A673 (cell line): ENCODE data around the gene ACAD9. TPM values are rescaled to one million over a fixed set of nuclear protein-coding genes. Genes with fewer than 3 reads are reported as not detected.

ENCODE experiments used
- BruUV-seq: library from RNA; stranded (reverse); fragments of 400-500 nt; replicated peaks from 2 replicates; lab custom pipeline; 2021; lab: Mats Ljungman, UMichigan
- CTCF ChIA-PET: fragments of 300-600 bp; sonication (Branson Sonifier 250); formaldehyde crosslinking; loops from one replicate; lab custom pipeline; 2022; ENCODE audit warnings: antibody characterized with exemption; lab: Charles Lee
- POLR2A ChIA-PET: fragments of 300-600 bp; sonication (Branson Sonifier 250); formaldehyde crosslinking; loops from one replicate; lab custom pipeline; 2022; ENCODE audit warnings: antibody characterized with exemption; ENCODE audit not compliant: low non-redundant PET; lab: Charles Lee
- DNase-seq: peaks from one replicate; pipeline ENCODE4 v3.0.0-alpha.2; 2015; ENCODE audit warnings: low spot score
- H3K27ac ChIP-seq: fragments of 200-600 bp; sonication (generic); 2 replicates; pipeline ENCODE4 v1.5.1; 2016; ENCODE audit warnings: mixed run types, low read depth, mild to moderate bottlenecking, mixed read lengths, antibody characterized with exemption, low read length; ENCODE audit not compliant: poor library complexity, severe bottlenecking
- H3K27me3 ChIP-seq: fragments of 200-600 bp; sonication (generic); replicated peaks from 2 replicates; pipeline ENCODE4 v1.6.1; 2017; ENCODE audit warnings: mixed run types, low read depth, mild to moderate bottlenecking, mixed read lengths, antibody characterized with exemption, low read length; ENCODE audit not compliant: insufficient read depth, poor library complexity
- H3K36me3 ChIP-seq: fragments of 200-600 bp; sonication (generic); 2 replicates; pipeline ENCODE4 v1.6.1; 2016; ENCODE audit warnings: mixed run types, mild to moderate bottlenecking, mixed read lengths, antibody characterized with exemption, low read length; ENCODE audit not compliant: insufficient read depth, poor library complexity, severe bottlenecking
- H3K4me1 ChIP-seq: fragments of 200-600 bp; sonication (generic); 2 replicates; pipeline ENCODE4 v1.6.1; 2017; ENCODE audit warnings: mixed run types, mild to moderate bottlenecking, mixed read lengths, antibody characterized with exemption, low read length; ENCODE audit not compliant: insufficient read depth, poor library complexity, severe bottlenecking
- H3K4me3 ChIP-seq: fragments of 200-600 bp; sonication (generic); 2 replicates; pipeline ENCODE4 v1.5.1; 2016; ENCODE audit warnings: low read depth, mixed run types, mild to moderate bottlenecking, mixed read lengths, low read length; ENCODE audit not compliant: poor library complexity, severe bottlenecking
- H3K9me3 ChIP-seq: fragments of 200-600 bp; sonication (generic); 2 replicates; pipeline ENCODE4 v1.6.1; 2016; ENCODE audit warnings: mixed run types, low read depth, mild to moderate bottlenecking, mixed read lengths, antibody characterized with exemption, low read length; ENCODE audit not compliant: poor library complexity, severe bottlenecking
- CTCF ChIP-seq: fragments of 300-800, 200-600 bp; sonication (generic); conservative IDR thresholded peaks from 2 replicates; pipeline ENCODE4 v1.5.1; 2017; ENCODE audit warnings: low read depth, mild to moderate bottlenecking, antibody characterized with exemption, low read length, moderate library complexity, mixed read lengths
- EZH2 ChIP-seq: fragments of 200-600 bp; sonication (generic); IDR thresholded peaks from 2 replicates; pipeline ENCODE4 v1.6.1; 2017; ENCODE audit warnings: borderline replicate concordance, low read depth, mild to moderate bottlenecking, mixed read lengths, antibody characterized with exemption, low read length; ENCODE audit not compliant: poor library complexity, severe bottlenecking
- intact Hi-C: fragments of 100-400 bp; cut with micrococcal nuclease; formaldehyde crosslinking; loops from one replicate; pipeline ENCODE4 v1.10.0; 2022; ENCODE audit not compliant: unreplicated experiment
- total RNA-seq: library from RNA; stranded (reverse); gene quantifications from 2 replicates; pipeline ENCODE4 v1.2.3, GENCODE V29; 2021

ACAD9 gene
- total RNA-seq, 1 experiment from 2014 or later, result 54.5 TPM

GRCh38 chr3:128949158-128949557, 69.7 kb downstream of the ACAD9 start:
- POLR2A ChIA-PET, result no interaction called here
- BruUV-seq, result no TSS peak
- Histone ChIP-seq H3K4me1 (no peaks in the 10 kb centered on the region), H3K36me3 (no peaks in the 10 kb centered on the region), H3K27me3 (no peaks in the 10 kb centered on the region), H3K27ac (no peak overlapping the region), H3K9me3 (no peaks in the 10 kb centered on the region), H3K4me3 (no peak overlapping the region)
- DNase-seq, result no peak
- no peak for TF ChIP-seq EZH2
- CTCF ChIA-PET, result no interaction called here
- intact Hi-C loops, result loop anchor here (10.0 kb wide), 1 partner anchor 334 kb away; no protein-coding TSS in a partner anchor

- DNase-seq, result peak; percentile 67
- Histone ChIP-seq H3K4me3 (no peak overlapping the region), H3K27ac (no peak overlapping the region), H3K9me3 (no peaks in the 10 kb centered on the region), H3K4me1 (no peaks in the 10 kb centered on the region), H3K27me3 (no peaks in the 10 kb centered on the region), H3K36me3 (no peaks in the 10 kb centered on the region)
- TF ChIP-seq EZH2, result no peak
- peak; percentile 54 for TF ChIP-seq CTCF
- BruUV-seq, result no TSS peak
- ChIA-PET POLR2A (no interaction called here), CTCF (interaction anchor here (0.9 to 1.0 kb wide), 2 partner anchors 20 to 260 kb away, joined by 4 read pairs; no protein-coding TSS in a partner anchor)
- intact Hi-C loops, result no loop called here
Observed at GRCh38 chr3:128950223-128950938, 71.0 kb downstream of the ACAD9 start.

- Histone ChIP-seq H3K27me3 (no peaks in the 10 kb centered on the region), H3K4me3 (no peak overlapping the region), H3K27ac (no peak overlapping the region), H3K9me3 (peaks cover 6% of the 10 kb centered on the region), H3K36me3 (no peaks in the 10 kb centered on the region), H3K4me1 (no peaks in the 10 kb centered on the region)
- no peak for TF ChIP-seq EZH2
- TF ChIP-seq CTCF, result no peak
- CTCF ChIA-PET, result no interaction called here
- DNase-seq, result no peak
- intact Hi-C loops, result no loop called here
- BruUV-seq, result no TSS peak
- POLR2A ChIA-PET, result no interaction called here
Observed at GRCh38 chr3:128956440-128956839, 77.0 kb downstream of the ACAD9 start.

Other genes with a start within 250 kb of the ACAD9 start
- 239 and 254 TPM in 2 replicates for gene RPN1, start 228.8 kb upstream of the ACAD9 start, total RNA-seq
- gene RAB7A, start 153.4 kb upstream of the ACAD9 start, total RNA-seq, result 245 and 258 TPM in 2 replicates
- gene CFAP92, start 114.5 kb downstream of the ACAD9 start, total RNA-seq, result 0.26 TPM in 1 of 2 replicates, not detected in the other
- not detected in 2 replicates for gene EFCC1, start 121.7 kb downstream of the ACAD9 start, total RNA-seq
- not detected in 2 replicates for gene GP9, start 181.2 kb downstream of the ACAD9 start, total RNA-seq
- 2.9 and 7.3 TPM in 2 replicates for gene RAB43, start 242.2 kb downstream of the ACAD9 start, total RNA-seq